GM21381 (cell line): ENCODE measurements around the gene CD276.
"Not testable (repeated sequence)": the region's sequence is repeated elsewhere in the genome, so short reads cannot be mapped to it uniquely, and the experiment has no call there.

Experiments
- ATAC-seq: cut with Tn5 transposase; IDR thresholded peaks from one replicate; pipeline ENCODE4 v1.9.1; 2021; ENCODE audit warnings: mild to moderate bottlenecking, moderate library complexity; ENCODE audit not compliant: unreplicated experiment

Gene CD276

GRCh38 chr15:73709686-73710085 lies 25.5 kb downstream of the CD276 start:
- no peak for ATAC-seq

- no peak for ATAC-seq
Measured at GRCh38 chr15:73710321-73710720, 26.1 kb downstream of the CD276 start.

GRCh38 chr15:73711526-73711925 lies 27.3 kb downstream of the CD276 start:
- no peak for ATAC-seq

- no peak for ATAC-seq
Measured at GRCh38 chr15:73712107-73712506, 27.9 kb downstream of the CD276 start.

- no peak for ATAC-seq
Measured at GRCh38 chr15:73714695-73715301, 30.6 kb downstream of the CD276 start.

GRCh38 chr15:73715417-73715816 lies 31.2 kb downstream of the CD276 start:
- ATAC-seq, result no peak

- ATAC-seq, result no peak
Measured at GRCh38 chr15:73716417-73716816, 32.2 kb downstream of the CD276 start.

- ATAC-seq, result no peak
Measured at GRCh38 chr15:73717206-73717605, 33.0 kb downstream of the CD276 start.

- no peak for ATAC-seq
Measured at GRCh38 chr15:73717802-73718201, 33.6 kb downstream of the CD276 start.

GRCh38 chr15:73718694-73719093 lies 34.5 kb downstream of the CD276 start:
- ATAC-seq, result no peak

GRCh38 chr15:73722425-73722824 lies 38.2 kb downstream of the CD276 start:
- ATAC-seq, result no peak

GRCh38 chr15:73723191-73723590 lies 39.0 kb downstream of the CD276 start:
- no peak for ATAC-seq

GRCh38 chr15:73724212-73724611 lies 40.0 kb downstream of the CD276 start:
- ATAC-seq, result no peak

- ATAC-seq, result no peak
Measured at GRCh38 chr15:73727330-73727976, 43.3 kb downstream of the CD276 start.

GRCh38 chr15:73732051-73732450 lies 47.9 kb downstream of the CD276 start:
- ATAC-seq, result not testable (repeated sequence)

GRCh38 chr15:73732930-73733329 lies 48.7 kb downstream of the CD276 start:
- ATAC-seq, result no peak

- ATAC-seq, result no peak
Measured at GRCh38 chr15:73737535-73737934, 53.4 kb downstream of the CD276 start.

GRCh38 chr15:73740152-73741048 lies 56.2 kb downstream of the CD276 start:
- no peak for ATAC-seq

- ATAC-seq, result no peak
Measured at GRCh38 chr15:73741321-73741836, 57.2 kb downstream of the CD276 start.

- no peak for ATAC-seq
Measured at GRCh38 chr15:73744293-73744692, 60.1 kb downstream of the CD276 start.

- no peak for ATAC-seq
Measured at GRCh38 chr15:73745073-73745472, 60.9 kb downstream of the CD276 start.

GRCh38 chr15:73746261-73746660 lies 62.1 kb downstream of the CD276 start:
- ATAC-seq, result no peak
